Measurements from ENCODE around the gene ARAP1.

ARAP1 gene

DNA sequence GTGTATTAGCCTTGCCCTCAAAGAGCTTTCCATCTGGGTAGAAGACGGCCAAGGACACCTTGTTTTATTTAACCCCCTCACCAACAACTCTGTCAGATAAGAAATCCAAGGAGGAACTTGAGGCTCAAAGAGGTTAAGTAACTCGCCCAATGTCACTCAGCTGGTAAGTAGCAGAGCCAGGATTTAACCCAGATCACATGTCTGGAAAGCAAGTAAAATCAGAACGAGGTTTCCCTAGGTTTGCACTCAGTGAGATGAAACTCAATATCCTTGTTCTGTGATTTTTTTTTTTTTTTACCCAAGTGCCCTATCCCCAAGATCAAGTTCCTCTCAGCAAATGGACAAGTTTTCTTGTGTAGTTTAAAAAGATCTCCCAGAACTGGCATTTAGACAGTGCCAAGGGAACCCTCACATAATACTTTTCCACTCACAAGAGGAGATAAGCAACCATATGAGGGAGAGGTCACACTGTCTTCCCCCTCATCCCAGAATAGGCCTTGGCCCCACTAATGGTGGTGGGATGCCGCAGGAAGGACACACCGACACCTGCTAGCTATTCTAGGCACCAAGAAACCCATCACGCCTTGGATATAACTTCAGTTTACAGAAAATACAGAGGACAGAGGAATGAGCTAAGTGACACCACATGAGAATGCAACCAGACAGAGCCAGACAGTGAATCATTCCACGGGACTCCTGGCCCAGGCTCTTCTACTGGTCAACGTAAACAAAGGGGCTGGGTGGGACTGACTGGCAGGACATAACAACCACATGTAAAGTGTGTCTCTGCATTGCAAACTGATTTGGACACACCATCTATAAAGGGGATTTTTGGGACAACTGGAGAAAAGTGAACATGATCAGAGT is 8.6 kb upstream of the ARAP1 start:
- DNase-seq, result no peak

DNA sequence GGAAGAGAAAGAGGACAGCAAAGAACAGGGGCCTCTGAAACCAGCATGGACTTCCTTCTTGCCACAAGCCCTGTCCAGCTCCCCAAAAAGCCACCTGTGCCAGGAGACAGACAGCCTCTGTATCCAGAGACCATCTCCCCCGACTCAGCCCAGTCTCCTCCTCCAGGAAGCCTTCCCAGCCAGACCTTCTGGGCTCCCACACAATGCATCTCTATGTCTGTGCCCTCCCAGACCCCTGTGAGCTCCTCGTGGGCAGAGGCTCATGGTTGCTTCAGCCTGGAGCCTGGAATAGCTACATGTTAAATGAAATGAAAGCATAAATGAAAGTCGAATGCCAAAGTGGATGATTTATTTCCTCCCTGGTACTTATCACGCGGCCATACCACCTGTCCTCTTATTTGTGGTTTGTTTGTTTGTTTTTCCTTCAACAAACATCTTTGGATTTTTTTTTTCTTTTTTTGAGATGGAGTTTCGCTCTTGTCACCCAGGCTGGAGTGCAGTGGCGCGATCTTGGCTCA is 7.3 kb upstream of the ARAP1 start:
- DNase-seq, result no peak

DNA sequence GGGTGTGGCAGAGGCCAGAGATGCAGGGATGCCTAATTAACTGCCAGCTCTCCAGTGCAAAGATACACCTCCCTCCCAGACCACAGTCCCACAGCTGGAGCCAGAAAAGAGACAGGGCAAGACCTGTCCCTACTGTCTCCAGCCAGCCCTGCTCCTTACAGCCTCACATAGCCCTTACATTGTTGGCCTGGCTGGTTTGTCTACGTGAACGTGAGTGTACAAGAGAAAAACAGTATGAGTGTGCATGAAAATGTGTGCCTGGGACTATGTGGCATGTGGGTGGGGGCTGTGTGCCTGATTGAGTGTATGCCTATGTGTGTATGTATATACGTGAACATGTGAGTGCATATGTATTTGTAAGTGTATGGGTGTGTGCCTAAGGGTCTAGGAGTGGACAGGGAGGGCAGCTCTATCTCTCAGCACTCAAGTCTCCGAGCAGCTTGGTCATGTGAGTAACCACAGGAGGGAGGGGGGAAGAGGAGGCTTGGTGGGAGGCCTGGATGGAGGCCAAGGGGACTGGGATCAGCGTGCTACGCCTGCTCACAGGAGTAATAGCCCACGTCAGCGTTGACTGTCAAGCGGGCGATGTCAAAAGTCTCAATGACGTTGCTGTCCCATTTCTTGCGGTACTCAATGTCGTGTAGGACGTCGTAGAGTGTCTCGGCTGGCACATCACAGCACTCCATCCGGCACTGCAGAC is 6.6 kb upstream of the ARAP1 start:
- DNase-seq, result no peak

DNA sequence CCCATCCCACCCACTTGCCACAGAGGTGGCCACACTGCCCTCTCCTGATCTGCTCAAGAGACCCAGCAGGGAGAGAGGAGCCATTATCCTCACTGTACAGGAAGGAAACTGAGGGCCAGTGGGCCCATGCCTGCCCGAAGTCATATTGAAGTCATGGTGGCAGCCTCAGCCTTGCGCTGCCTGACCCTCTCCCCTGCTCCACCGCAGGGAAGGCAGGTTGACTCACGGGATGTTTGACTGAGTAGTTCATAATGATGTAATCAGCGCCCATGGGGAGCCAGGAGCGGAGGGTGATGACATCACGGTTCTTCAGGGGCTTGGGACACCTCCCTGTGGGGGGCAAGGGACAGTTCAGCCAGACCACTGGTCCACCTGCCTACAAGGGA is 6.1 kb upstream of the ARAP1 start:
- DNase-seq, result no peak

DNA sequence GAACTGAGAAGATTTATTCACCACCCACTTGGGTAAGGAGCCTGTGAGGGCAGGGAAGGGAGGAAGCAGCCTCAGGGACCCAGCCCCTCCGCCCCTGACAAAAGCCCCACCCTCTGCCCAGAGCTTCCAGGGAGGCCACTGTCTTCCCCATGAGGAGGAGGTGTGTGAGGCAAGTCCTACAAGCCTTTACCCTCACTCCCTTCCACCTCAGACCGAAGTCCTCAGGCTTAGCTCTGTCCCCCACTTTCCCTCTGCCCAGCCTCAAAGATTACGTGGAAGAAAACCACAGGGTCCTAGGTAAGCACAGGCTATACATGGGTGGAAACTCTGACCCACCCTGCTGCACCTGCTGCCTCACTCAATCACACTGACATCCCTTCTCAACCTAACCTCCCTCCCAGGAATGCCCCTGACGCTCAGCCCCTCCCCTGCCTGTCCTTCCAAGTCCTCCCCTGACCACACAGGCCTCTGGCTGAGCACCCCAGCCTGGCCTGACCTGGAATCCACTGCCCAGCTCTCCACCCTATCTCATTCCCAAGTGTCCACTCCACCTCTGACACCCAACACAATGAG is 3.6 kb upstream of the ARAP1 start:
- no peak for DNase-seq

DNA sequence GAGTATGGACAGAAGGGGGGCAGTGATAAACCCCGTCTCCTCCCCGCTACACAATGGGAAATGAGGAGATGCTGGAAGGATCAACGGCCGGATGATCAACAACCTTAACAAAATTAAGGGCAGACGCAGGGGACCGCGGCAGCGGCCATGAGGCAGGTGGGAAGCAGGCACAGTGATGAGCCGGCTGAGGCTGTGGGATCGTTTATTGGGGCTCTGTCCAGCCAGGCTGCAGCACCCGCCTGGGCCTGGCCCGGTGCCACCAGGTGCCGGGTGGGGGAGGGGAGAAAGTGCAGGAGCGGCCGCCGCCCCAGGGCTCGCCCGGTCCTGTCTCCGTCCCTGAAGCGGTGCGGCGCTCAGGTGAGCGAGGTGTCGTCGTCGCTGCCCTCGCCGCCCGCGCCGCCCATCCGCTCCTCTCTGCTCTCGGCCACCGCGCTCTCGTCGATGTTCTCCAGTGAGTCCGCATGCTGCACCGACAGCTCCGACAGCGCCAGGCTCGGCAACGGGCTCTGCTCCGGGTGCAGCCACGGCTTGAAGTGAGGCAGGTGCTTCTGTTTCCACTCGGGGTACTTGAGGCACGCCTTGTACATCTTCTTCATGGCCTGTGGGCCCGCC is 2.4 kb upstream of the ARAP1 start:
- DNase-seq, result no peak

DNA sequence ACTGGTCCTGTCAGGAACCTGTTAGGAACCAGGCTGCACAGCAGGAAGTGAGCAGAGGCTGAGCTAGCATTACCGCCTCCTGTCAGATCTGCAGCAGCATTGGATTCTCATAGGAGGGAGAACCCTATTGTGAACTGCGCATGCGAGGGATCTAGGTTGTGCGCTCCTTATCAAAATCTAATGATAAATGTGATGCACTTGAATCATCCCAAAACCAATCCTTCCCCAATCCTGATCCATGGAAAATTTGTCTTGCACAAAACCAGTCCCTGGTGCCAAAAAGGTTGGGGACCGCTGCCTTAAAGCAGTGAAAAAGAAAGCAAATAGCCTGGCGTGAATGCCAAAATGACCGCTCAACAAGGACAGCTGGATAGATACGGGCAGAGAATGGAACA is 1.9 kb upstream of the ARAP1 start:
- DNase-seq, result no peak

DNA sequence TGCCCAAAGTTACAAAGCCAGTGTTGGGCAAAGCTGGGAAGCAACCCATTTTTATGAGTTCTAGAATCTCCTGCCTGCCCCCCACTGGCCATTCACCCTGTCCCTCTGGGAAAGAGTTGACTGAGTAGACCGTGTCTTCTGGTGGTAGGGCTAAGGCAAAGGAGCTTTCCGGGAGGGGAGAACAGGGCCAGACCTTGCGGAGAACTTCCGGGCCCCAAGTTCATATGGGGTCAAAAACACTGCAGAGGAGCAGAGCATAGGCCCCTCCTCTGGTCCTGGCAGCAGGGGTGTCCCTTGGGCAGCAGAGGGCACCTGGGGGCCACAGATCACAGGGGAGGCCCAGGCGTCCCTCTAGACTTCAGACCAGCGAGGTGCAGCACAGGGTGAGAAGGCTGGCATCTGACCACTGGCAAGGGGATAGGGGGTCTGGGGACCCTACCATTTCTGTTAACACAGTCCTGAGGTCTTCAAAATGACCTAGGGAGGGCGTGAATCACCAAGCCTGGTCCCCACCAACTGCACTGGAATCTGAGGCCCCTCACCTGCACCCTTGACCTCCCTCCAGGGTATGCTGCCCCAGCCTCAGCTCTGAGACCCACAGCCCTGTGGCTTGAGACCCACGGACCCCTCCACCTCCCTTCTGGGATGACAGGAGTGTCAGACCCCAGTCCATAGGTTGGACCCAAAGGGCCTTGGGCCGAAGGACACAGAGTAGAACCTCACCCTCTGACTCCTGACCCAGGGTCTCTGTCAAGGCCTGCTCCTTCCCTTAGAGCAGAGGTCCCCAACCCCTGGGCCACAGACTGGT is 1.3 kb upstream of the ARAP1 start:
- no peak for DNase-seq

DNA sequence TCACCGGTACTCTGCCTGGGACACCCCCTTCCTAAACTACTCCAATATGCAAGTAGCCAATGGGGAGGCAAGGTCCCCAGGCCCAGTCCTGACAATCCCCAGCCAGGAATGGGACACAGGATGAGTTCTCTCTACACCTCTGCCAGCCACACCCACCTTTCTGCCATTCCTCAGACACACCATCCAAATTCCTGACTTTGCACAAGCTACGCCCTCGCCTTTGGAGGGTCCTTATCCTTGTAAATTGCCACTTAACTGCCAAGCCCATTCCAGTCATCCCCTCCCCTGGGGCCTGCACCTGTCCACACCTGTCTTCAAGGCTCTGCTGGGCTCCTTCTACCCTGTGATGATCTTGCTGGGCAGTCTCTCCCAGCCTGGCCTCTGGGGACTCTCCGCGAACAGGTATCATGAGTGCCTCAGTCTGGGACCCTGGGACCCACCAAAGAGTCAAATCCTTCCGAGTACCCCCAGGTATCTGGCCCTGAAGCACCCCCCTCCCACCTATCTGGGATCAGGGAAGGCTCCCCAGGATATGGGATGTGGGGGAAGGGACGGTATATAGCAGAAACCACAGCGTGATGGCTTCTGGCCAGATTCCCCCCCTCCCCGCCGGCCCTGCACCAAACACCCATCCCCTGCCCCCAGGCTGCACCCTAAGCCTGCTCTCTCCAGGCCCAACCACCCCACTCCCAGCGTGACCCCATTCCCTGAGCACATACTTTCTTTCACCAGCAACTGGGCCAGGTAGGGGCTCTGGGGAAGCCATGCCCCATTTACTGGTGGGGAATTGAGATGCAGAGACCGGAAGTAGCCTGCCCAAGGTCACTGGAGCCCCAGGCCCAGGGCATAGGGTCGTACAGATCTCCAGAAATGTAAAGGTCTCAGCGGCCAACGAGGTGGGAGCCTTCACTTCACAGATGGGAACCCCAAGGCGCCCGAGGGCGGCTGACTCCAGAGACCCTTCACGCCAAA is 806 bp downstream of the ARAP1 start:
- DNase-seq, result no peak

DNA sequence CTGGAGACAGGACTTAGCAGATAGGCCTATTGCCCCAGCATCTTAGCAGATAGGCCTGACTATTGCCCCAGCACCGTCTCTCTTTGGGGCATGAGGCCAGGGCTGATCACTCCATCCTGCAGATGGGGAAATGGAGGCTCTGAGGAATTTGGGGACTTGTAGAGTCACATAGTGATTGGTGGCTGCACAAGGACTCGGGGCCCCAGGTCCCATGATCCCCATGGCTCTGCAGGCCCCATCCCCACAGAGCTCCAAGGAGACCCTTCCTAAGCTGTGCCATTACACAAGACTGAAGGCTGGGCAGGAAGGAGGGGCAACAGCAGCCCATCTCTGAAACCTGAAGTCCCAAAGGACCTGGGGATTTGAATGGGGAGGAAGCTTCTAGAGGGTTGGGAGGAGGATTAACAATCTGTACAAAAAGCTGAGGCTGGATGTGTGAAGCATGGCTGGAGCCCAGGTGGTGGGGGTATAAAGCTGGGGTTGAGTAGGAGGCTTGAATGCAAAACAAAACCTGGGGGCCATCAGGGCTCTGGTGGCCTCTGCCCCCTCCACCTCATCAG is 1.6 kb downstream of the ARAP1 start:
- no peak for DNase-seq

DNA sequence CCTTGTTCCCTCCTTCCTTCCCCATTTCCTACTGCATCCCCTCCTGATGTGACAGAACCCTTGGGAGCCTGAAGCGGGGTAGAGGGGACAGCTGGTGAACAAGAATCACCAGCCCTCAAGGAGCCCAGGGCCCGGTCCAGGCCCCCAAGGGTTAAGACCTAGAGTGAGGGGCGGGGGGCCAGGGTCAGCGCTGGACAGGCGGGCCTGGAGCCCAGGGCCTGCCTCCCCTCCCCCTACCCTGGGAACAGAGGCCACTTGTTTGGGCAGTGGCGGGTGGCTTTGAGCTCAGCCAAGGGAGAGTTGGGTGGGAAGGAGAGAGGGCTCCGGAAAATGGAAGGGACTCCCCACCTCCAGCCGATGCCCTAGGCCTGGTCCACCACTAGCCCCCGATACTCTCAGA is 2.1 kb downstream of the ARAP1 start:
- DNase-seq, result no peak

DNA sequence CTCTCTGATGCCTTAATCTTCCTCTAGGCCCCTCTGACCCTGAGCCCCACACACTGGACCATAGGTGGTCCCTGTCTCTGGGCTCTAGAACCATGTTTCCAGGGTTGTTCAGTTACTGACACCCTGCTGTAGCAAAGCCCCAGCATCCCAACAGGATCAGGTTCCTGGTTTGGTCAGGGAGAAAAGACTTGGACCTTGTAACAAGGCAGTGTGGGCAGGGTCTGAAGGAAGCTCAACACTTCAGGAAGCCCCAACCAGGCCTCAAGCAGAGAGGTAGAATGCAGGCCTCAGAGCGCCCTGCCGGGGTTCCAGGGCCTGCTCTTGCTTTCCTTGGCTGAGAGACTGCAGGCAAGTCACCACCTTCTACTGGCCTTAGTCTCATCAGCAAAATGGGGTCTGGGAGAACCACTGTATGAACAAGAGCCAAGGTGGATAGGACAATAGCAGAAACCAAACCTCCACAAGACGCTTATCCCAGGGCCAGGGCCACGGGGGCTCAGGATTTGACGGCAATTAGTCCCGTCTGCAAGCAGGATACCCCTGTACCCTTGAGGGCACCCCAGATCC is 4.8 kb downstream of the ARAP1 start:
- no peak for DNase-seq

DNA sequence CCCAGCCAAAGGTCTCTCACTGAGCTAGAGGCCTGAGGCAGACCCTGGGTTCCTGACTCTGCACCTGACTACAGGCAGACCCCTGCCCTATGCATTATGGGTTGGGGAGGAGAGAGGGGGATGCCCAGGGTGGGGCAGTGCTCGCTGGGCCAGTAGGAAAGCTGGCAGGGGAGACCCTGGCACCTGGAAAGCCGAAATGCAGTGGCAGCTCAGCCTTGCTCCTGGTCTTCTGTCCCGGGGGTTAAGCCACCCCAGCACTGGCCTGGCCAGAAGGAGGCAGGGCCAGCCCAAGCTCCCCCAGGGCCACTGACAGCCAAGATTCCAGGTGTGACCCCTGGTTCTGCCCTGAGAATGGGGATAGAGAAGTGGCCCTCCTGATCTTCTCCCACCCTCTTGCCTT is 5.4 kb downstream of the ARAP1 start:
- DNase-seq, result no peak

DNA sequence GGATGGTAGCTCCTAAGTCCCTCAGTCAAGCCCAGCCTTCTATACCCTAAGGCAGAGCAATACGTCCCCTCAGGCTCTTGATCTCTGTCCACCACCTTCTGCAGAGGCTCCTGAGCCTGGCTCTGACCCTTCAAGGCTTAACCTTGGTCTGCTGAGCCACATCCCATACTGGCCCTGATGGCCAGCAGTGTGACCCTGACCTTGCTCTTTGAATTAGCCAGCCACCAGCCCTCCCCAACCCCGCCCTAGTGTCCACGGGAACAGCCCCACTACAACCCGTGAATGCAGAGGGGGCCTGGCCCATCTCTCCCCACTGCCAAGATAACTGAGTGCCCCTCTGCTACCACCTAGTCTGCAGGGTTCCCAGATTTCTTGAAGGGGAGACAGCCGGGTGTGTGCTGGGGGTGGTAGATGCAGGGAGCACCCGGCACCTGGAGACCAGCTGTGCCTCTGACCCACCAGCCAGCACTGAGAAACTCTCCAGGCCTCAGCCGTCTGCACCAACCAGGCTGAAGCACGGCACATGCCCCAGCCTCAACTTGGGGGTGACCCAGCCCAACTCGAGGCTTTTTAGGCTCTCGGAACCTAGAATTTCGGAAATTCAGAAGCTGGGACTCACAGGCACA is 6.2 kb downstream of the ARAP1 start:
- DNase-seq, result no peak

DNA sequence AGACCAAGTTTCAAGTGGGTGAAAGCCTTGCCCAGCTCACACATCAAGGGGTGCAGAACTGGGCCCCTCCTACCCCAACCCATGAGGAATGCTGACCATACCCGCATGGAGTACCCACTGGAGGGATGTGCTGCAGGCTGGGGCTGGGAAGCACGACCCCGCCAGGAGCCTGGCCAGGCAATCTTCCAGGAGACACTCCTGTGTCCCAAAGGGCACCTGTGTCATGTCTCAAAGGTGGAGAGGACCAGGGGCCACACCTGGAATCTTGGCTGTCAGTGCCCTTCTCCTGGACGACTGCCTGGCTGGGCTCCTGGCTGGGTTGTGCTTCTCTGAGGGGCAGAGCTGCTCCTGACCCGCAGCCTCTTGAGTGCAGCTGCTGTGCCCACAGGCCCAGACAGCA is 6.7 kb downstream of the ARAP1 start:
- no peak for DNase-seq

DNA sequence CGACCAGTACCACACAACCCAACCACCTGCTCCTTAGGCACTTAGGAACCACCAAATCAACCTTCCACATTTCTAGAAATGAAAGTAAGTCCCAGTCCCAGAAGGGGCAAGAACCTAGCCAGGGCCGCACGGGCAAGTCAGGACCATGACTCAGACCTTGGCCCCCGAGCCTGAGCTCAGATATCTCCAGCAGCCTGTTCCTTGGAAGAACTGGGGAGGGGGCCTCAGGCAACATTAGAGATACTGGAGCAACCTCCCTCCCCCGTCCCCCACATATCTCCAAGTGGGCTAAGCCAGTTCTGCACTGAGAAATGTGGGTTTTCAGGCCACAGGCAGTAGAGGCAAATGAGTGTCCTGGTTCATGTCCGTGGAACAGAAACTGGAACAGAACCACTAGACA is 7.7 kb downstream of the ARAP1 start:
- no peak for DNase-seq

DNA sequence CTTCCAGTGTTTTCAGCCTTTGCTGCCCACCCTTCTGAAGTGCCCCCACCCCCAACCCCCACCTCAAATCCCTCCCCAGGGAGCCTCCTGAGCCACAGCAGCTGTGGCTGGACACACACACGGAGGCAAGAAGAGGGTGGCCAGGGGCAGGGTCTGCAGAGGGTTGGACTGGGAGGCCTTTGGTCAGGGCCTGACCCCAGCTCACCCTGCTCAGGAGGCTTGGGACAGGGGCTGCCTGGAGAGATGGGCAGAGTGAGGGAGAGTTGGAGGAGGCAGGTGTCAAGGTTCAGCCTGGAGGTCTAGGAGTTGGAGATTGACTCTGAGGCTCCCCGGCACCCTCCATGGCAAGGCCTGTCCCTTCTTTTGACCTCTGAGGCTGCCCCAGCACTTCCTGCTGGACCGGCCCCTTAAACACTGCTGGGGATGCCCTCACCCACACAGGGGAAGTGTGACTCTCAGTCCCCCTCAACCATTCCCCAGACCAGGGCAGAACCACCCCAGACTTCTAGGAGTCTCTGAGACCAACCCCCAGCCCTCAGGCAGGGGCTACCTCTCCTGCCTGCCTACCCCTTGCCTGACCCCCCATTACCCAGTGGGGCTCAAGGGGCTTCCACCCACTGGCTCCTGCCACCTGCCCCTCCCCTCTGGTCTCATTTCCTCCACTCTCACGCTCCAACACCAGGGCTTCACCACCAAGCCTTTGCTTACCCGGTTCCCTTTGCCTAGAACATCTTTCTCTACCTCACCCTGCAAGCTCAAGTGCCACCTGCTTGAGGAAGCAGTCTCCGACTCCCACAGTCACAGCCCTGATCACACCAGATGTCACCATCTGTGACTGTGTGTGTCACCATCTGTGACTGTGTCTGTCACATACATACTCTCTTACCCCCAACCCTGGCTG is 8.6 kb downstream of the ARAP1 start:
- DNase-seq, result no peak

DNA sequence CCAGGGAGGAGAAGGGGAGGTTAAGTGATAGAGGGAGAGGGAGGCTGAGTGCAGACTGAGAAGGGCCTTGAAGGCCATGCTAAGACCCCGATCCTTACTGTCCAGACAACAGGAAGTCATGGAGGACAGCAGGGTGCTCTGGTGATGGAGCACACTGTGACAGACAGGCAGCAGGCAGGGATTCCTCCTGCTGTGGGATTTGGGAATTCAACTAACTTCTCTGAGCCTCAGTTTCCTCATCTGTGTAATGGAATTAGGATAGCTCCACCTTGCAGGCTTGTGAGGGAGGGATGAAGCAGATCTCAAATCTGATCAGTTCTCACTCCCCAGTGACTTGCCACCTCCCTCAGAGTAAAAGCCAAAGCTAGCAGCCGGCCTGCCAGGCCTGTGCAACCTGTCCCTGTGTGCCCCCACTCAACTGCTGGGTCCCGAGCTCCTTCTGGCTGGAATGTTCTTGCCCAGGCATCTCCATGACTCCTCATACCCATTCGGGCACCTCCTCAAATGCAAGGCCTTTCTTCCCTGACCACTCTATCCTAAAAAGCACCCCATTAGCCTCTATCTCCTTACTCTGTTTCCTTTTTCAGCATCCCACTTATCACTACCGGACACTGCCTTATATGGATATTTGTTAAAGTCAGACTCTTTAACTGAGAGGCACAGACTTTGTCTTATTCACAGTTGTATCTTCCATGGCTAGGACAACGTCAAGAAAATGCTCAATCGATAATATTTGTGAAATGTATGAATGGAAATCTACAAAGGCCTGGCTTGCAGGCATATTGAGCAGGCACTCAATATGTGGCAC is 9.5 kb downstream of the ARAP1 start:
- no peak for DNase-seq

All from central memory CD4-positive, alpha-beta T cell (primary cell).